Measurements from ENCODE around the gene PFN2. TPM values are rescaled to one million over a fixed set of nuclear protein-coding genes. Genes with fewer than 3 reads are reported as not detected.

PFN2 gene, protein sequence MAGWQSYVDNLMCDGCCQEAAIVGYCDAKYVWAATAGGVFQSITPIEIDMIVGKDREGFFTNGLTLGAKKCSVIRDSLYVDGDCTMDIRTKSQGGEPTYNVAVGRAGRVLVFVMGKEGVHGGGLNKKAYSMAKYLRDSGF
- 212 and 218 TPM in 2 replicates for total RNA-seq

DNA sequence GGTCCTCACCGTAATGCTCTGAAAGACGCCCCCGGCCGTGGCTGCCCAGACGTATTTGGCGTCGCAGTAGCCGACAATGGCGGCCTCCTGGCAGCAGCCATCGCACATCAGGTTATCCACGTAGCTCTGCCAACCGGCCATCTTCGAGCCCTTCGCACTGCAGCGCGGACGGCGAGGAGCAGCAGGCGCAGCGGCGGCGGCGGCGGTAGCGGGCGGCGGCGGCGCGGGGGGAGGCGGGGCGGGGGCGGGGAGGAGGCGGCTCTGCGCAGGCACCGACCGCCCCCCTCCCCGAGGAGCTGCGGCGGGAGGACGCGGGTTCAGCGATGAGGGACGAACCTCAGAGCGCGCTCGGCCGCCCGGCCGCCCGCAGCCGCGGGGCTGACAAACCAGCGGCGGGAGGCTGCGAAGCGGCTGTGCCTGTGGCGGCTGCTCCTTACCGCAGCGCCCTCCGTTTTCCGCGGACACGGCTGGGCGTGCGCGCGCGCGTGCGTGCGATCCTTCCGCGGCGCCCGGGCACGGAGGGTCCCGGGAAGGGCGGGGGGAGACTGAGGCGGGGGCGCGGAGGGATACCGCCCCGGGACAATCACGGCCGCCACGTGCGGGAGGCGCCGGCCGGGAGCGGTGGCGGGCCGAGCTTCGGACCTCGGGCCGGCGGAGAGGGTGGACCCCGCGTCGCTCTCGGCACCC is at the start of gene PFN2:
PFN2 (minus strand) TSS at position 180 of the 687 bp plus-strand sequence; CDS start at position 141, 39 bp downstream.

Small RNA genes within 50 kb of the gene (small RNA-seq; reads per million reads assigned to genes)
- not detected for gene RNU6-720P

Other genes with a start within 250 kb of the PFN2 start
- gene COMMD2, start 218.4 kb downstream of the PFN2 start, total RNA-seq, result 45.2 and 55.7 TPM in 2 replicates
- not detected in 2 replicates for gene ANKUB1, start 178.3 kb downstream of the PFN2 start, total RNA-seq
- 144 and 150 TPM in 2 replicates for gene RNF13, start 157.7 kb downstream of the PFN2 start, total RNA-seq